ENCODE measurements around the gene MMP8.

DNA sequence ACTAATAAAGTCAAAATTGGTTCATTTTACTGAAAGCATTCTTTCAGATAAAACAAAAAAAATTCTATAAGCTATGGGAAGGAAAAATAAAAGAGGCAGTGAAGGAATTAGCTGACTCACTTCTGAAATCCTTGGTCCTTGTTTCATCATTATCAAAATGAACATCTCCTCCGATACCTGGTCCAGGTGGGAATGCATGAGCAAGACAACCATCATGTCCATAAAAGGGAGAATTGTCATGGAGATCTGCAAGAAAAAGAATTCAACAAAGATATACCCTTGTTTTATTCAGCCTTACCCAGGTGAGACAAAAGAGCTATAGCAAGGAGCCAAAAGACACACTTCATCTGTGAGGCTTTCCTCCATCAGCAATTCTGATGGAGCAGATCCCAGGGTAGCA is 28.5 kb upstream of the MMP8 start:
- no peak for TF ChIP-seq EGR1 (IDR thresholded peaks at IDR 0.05)
- TF ChIP-seq TAF1 (IDR thresholded peaks at IDR 0.05; ENCODE audit: low read depth) = no peak
- TF ChIP-seq CEBPB (IDR thresholded peaks at IDR 0.05) = no peak
- no peak for TF ChIP-seq RAD21 (IDR thresholded peaks at IDR 0.05; ENCODE audit: low read depth)
- TF ChIP-seq EP300 (IDR thresholded peaks at IDR 0.05; ENCODE audit: borderline replicate concordance) = no peak
- no peak for TF ChIP-seq TCF12 (IDR thresholded peaks at IDR 0.05; ENCODE audit: low read depth)
- TF ChIP-seq FOXM1 (IDR thresholded peaks at IDR 0.05; ENCODE audit: borderline replicate concordance, low read depth) = no peak
- TF ChIP-seq ZBTB7A (IDR thresholded peaks at IDR 0.05; ENCODE audit: low read depth) = no peak
- TF ChIP-seq, protein P1, sequence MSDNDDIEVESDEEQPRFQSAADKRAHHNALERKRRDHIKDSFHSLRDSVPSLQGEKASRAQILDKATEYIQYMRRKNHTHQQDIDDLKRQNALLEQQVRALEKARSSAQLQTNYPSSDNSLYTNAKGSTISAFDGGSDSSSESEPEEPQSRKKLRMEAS (IDR thresholded peaks at IDR 0.05) = no peak
- TF ChIP-seq YY1 (IDR thresholded peaks at IDR 0.05; ENCODE audit: low read depth) = no peak
- TF ChIP-seq, protein P2, sequence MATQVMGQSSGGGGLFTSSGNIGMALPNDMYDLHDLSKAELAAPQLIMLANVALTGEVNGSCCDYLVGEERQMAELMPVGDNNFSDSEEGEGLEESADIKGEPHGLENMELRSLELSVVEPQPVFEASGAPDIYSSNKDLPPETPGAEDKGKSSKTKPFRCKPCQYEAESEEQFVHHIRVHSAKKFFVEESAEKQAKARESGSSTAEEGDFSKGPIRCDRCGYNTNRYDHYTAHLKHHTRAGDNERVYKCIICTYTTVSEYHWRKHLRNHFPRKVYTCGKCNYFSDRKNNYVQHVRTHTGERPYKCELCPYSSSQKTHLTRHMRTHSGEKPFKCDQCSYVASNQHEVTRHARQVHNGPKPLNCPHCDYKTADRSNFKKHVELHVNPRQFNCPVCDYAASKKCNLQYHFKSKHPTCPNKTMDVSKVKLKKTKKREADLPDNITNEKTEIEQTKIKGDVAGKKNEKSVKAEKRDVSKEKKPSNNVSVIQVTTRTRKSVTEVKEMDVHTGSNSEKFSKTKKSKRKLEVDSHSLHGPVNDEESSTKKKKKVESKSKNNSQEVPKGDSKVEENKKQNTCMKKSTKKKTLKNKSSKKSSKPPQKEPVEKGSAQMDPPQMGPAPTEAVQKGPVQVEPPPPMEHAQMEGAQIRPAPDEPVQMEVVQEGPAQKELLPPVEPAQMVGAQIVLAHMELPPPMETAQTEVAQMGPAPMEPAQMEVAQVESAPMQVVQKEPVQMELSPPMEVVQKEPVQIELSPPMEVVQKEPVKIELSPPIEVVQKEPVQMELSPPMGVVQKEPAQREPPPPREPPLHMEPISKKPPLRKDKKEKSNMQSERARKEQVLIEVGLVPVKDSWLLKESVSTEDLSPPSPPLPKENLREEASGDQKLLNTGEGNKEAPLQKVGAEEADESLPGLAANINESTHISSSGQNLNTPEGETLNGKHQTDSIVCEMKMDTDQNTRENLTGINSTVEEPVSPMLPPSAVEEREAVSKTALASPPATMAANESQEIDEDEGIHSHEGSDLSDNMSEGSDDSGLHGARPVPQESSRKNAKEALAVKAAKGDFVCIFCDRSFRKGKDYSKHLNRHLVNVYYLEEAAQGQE (IDR thresholded peaks at IDR 0.05; ENCODE audit: low read depth) = no peak
- TF ChIP-seq NFIC (IDR thresholded peaks at IDR 0.05) = no peak
- no peak for TF ChIP-seq TEAD4 (IDR thresholded peaks at IDR 0.05)
- no peak for TF ChIP-seq CREB1 (IDR thresholded peaks at IDR 0.05; ENCODE audit: low read depth)
